Frontal cortex (tissue), 4 donors: ENCODE results near the gene SCAMP4. TPM values are rescaled to one million over a fixed set of nuclear protein-coding genes. Genes with fewer than 3 reads are reported as not detected.
"Not testable (repeated sequence)": the region's sequence is repeated elsewhere in the genome, so short reads cannot be mapped to it uniquely, and the experiment has no call there.

Source experiments
- DNase-seq, 2 donors: peaks; one replicate each; pipeline ENCODE4 v3.0.0; 2012; ENCODE audit warnings: low spot score in 2 of 2
- FAIRE-seq: peaks from 2 replicates; lab custom pipeline; 2012; peaks lifted over from hg19 to GRCh38; lab: Jason Lieb, UNC
- total RNA-seq: library from RNA; depleted of rRNA; stranded (reverse); fragments of >200 nt; gene quantifications from one replicate; pipeline ENCODE4 v1.2.3, GENCODE V29; 2014
- donor health status: control.
- donor health status: control.
- donor health status: control.

SCAMP4 gene
- total RNA-seq, 1 donor from 2014 or later = 11.4 TPM

- DNase-seq (no peak), FAIRE-seq (no peak)
Measured at GRCh38 chr19:1865172-1866010, 39.8 kb upstream of the SCAMP4 start.

- DNase-seq (no peak), FAIRE-seq (no peak)
Measured at GRCh38 chr19:1866693-1867348, 38.4 kb upstream of the SCAMP4 start.

DNA sequence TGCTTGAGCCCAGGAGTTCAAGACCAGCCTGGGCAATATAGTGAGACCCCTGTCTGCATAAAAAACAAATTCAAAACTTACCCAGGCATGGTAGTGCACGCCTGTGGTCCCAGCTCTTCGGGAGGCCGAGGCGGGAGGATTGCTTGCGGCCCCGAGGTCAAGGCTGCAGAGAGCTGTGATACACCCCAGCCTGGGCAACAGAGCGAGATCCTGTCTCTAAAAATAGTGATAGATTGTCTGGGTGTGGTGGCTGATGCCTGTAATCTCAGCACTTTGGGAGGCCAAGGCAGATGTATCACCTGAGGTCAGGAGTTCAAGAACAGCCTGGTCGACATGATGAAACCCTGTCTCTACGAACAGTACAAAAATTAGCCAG, 37.9 kb upstream of the SCAMP4 start:
- FAIRE-seq (no peak), DNase-seq (no peak)

DNA sequence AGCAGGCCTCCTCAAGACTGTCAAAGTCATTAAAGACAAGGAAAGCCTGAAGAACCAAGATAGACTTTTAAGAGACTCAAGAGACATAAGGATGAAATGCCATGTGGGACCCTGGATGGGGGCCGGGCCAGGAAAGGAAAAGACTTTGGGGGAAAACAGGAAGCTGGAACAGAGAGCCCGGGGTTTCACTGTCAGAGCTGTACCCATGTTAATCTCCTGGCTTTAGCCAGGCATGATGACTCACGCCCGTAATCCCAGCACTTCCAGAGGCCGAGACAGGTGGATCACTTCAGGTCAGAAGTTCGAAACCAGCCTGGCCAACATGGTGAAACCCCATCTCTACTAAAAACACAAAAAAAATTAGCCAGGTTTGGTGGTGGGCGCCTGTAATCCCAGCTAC, 36.2 kb upstream of the SCAMP4 start:
- FAIRE-seq (no peak), DNase-seq (no peak)

- DNase-seq = no peak
- no peak for FAIRE-seq
Measured at GRCh38 chr19:1871140-1871597, 34.0 kb upstream of the SCAMP4 start.

DNA sequence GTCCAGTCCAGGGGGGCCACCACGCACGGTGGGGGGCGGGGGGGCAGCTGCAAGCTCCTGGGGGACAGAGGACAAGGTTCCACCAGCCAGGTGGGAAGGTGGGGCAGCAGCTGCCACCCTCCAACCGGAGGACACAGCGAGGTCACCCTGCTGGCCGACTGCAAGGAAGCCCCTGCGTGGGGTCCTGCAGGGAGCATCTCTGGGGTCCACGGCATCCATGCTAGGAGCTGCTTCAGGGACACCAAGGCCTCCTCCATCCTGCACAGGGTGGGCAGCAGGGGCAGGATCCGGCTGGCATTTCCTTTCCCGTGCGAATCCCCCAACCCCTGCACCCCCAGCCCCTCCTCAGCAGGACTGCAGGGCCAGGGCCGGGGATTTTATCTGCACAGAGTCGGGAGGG, 33.6 kb upstream of the SCAMP4 start:
- FAIRE-seq (no peak), DNase-seq (no peak)

- FAIRE-seq = no peak
Measured at GRCh38 chr19:1872807-1873523, 32.2 kb upstream of the SCAMP4 start.

GRCh38 chr19:1873524-1874473, 31.4 kb upstream of the SCAMP4 start:
- DNase-seq (no peak), FAIRE-seq (no peak)

More at GRCh38 chr19:1872807-1873523, 32.2 kb upstream of the SCAMP4 start:
- DNase-seq = no peak

DNA sequence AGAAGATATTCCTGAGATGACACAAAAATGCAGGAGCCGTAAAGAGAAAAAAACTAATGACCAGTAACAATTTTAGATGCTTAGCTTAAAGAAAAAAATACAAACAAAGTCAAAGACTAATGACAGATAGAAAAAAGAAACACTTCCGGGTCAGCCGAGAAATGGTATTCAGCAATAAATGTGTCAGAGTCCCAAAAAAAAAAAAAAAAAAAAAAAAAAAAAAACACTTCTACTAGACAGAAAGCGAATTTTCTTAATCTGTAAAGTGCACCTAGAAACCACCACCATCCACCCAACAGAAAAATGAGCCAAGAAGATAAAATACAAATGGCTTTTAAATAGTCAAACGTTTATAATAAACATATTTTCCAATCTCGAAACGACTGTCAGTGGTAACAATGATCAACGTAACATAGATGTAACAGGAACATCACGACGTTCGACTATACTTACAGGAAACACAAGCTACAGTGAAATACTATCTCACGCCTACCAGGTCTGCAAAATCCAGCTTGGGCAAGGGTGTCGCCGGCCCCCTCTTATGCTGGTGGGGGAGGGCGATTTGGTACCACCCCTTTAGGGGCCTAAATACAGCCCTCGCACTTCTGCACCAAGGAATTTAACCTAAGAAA, 30.5 kb upstream of the SCAMP4 start:
- DNase-seq (no peak), FAIRE-seq (peak; percentile 37)

DNA sequence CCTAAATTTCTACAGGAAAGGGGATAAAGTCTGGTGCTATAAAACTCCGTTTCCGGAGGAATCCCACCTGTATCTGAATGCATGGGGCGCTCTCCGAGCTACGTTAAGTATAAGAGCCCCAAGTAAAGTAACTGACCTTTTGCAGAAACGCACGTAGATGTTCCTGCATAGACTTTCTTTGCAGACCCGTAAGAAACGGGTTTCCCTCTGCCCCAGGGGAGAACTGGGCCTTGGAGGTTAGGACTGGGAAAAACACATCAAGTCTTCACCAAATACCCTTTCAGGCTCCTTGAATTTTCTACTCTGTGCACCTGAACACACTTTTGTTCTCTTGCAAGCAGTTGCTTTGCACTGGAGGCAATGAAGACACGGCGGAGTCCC, 29.9 kb upstream of the SCAMP4 start:
- not testable (repeated sequence) for DNase-seq, FAIRE-seq

DNA sequence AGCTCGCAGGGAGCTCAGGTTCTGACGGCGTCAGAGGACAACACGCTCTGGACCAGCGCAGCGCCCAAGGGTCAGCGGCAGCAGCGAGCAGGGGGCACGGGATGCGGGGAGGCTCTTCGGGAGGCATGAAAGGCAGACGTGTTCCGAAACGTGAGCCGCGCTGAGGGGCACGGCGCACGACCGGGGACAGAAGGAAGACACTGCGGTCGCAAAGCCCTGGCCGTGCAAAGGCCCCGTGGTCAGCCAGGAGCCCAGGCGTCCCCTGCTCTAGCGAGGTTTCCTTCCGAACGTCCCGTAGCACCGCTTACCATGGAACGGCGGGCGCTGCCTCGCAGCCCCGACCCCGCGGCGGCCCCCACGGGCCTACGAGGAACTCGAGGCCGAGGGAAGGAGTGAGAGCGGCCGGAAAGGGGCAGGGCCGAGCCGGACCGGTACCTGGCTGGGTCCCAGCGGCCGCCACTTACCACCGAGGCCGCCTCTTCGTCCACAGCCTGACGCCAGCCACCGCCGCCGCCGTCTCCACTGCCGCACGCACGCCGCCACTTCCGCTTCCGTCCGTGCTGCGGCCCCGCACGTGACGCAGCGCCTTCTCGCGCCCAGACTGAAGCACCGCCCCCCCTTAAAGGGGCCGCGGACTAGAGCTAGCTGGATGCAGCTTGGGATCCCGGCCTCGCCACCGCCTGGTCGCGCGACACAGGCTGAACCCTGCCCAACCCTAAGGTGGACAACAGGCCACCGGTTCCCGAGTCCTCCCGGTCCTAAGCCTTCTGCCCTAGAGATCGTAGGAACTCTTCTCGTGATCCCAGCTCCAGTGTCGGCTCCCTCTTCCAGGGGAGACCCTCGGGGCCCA, 29.3 kb upstream of the SCAMP4 start:
- peak; percentile 94 to 95 for DNase-seq
- FAIRE-seq = no peak

- peak in 1 of 2 donors; percentile 31 for DNase-seq
- not testable (repeated sequence) for FAIRE-seq
Measured at GRCh38 chr19:1876496-1877279, 28.5 kb upstream of the SCAMP4 start.

GRCh38 chr19:1877280-1877660, 27.9 kb upstream of the SCAMP4 start:
- DNase-seq, FAIRE-seq: not testable (repeated sequence)

DNA sequence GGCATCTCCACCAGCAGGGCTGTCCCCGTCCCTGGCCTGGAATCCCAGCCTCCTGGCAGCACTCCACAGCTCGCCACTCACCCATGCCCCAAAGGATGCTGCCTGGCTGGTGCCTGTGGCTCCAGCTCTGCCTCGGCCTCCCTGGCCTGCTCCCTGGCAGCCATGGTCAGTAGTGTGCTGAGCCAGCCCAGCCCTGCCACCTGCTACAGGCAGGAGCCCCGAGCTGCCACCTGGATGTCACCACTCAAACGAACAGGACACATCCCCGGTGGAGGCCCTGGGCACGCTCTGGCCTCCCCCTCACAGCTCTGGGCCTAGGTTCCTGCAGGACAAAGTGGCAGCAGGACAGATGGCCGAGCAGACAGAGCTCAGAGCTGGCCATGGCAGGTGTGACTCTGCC, 26.6 kb upstream of the SCAMP4 start:
- DNase-seq, FAIRE-seq: not testable (repeated sequence)

DNA sequence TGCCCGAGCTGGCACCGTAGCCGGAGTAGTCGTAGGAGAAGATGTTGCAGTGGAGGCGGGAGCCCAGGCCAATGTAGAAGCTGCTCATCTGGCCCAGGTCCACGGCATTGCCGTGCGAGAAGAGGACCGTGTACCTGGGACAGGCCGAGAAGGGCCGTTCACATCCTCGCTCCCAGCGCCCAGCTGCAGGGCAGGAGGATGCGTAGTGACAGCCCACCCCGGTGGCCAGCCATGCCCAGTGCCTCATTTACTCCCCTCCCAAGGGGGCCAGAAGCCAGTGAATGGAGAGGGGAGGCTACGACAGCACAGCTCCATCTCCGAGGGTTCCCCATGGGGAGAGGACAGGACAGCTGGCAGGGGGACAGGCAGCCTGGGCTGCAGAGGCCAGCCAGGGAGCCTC, 25.2 kb upstream of the SCAMP4 start:
- not testable (repeated sequence) for DNase-seq, FAIRE-seq

- no peak for FAIRE-seq
- DNase-seq = no peak
Measured at GRCh38 chr19:1880611-1881392, 24.4 kb upstream of the SCAMP4 start.
